ENCODE results near the gene ESRRA. TPM values are rescaled to one million over a fixed set of nuclear protein-coding genes. Genes with fewer than 3 reads are reported as not detected.

The ESRRA gene
- total and polyA plus RNA-seq, 9 donors = 2.3 to 17.4 (median 11.9) TPM

DNA sequence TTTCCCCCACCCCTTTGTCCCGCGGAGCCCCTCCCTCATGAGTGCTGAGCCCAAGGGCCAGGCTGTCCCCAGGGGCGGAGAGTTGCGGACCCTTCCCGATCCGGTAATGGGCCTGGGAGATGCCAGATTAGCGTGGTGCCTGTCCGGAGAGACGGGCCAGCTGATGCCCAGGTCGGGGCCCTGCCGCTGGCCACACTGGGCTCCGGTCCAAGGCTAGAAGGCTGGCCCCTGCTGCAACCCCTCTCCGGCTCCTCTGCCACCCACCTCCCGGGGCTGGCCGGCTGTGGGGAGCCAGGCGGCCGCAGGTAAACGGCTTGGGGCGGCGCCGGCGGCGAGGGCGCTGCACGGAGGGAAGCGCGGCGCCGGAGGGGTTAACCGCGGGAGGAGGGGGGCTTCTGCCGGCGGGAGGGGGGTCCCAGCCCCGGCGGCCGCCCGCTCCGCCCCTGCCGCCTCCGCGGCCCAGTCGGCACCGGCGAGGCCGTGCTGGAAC lies 14.0 kb upstream of the ESRRA start, which contains the start of gene KCNK4:
KCNK4 (plus strand) TSS at position 41 of the 490 bp plus-strand sequence. CDS start 1,717 bp downstream, outside the sequence.
- intact Hi-C loops (cut with DNase I) = loop anchor here in 1 of 4 donors (10.0 kb wide), 1 partner anchor 287 kb away; no protein-coding TSS in a partner anchor
- Histone ChIP-seq H3K27ac (no peak within 1 kb of the TSS), H3K4me1 (ENCODE audit: insufficient read depth) (peaks cover 7% of the 10 kb centered on the region), H3K4me3 (no peak within 1 kb of the TSS), H3K36me3 (no peaks in the 10 kb centered on the region), H3K9me3 (no peaks in the 10 kb centered on the region), H3K27me3 (peaks cover 2% of the 10 kb centered on the region)
- DNase-seq = peak in 1 of 5 donors; percentile 15
- WGBS, 3 donors = 2% methylated on average over 36 to 45 of the region's 45 CpGs
- no peak for TF ChIP-seq POLR2A (IDR thresholded peaks at IDR 0.05)
- TF ChIP-seq, protein P1, sequence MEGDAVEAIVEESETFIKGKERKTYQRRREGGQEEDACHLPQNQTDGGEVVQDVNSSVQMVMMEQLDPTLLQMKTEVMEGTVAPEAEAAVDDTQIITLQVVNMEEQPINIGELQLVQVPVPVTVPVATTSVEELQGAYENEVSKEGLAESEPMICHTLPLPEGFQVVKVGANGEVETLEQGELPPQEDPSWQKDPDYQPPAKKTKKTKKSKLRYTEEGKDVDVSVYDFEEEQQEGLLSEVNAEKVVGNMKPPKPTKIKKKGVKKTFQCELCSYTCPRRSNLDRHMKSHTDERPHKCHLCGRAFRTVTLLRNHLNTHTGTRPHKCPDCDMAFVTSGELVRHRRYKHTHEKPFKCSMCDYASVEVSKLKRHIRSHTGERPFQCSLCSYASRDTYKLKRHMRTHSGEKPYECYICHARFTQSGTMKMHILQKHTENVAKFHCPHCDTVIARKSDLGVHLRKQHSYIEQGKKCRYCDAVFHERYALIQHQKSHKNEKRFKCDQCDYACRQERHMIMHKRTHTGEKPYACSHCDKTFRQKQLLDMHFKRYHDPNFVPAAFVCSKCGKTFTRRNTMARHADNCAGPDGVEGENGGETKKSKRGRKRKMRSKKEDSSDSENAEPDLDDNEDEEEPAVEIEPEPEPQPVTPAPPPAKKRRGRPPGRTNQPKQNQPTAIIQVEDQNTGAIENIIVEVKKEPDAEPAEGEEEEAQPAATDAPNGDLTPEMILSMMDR (IDR thresholded peaks at IDR 0.05) = no peak
- no peak for TF ChIP-seq EP300 (IDR thresholded peaks at IDR 0.05)

DNA sequence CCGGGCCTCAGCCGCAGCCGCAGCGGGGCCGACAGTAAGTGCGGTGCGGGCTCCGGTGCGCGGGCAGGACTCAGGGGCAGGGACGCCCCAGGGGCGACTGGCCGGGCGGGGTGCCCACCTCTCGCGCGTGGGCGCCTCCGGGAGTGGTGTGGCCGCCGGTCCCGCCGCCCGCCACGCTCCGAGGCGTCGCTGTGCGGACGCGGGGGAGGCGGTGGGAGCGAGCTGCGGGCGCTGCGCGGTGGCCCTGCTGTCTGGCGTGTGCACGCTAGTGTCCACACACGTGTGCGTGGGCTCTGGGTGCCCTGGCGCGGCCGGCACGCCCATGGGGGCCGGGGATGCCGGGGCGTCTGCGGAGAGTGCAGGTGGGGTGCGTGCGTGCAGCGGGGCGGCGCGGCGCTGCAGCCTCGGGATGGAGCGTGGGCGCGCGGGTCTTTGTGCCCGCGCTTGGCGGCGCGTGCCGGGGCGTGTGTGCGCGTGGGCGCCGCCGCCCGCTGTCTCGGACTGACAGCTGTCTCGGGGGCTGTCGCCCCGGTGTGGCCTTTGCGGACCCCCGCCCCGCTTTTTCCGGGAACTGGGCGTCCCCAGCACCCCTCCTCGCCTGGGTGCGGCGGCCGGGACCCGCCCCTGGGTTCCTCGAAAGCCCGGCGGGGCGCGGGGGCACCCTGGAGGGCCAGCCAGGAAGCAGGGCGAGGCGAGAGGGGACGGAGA lies 13.4 kb upstream of the ESRRA start:
- no peaks in the 10 kb centered on the region for H3K9me3 ChIP-seq
- no peak for DNase-seq
- H3K27ac ChIP-seq = no peak overlapping the region
- 0 to 1% (median 0%) methylated on average over 42 to 95 of the region's 96 CpGs for WGBS, 3 donors
- no peak for TF ChIP-seq EP300 (IDR thresholded peaks at IDR 0.05)
- TF ChIP-seq POLR2A (IDR thresholded peaks at IDR 0.05) = no peak
- TF ChIP-seq, protein P1 (IDR thresholded peaks at IDR 0.05) = no peak
- peaks cover 6% of the 10 kb centered on the region for H3K4me1 ChIP-seq (ENCODE audit: insufficient read depth)
- intact Hi-C loops (cut with DNase I) = loop anchor here in 1 of 4 donors (10.0 kb wide), 1 partner anchor 287 kb away; no protein-coding TSS in a partner anchor
- no peak overlapping the region for H3K4me3 ChIP-seq
- peaks cover 2% of the 10 kb centered on the region for H3K27me3 ChIP-seq
- H3K36me3 ChIP-seq = no peaks in the 10 kb centered on the region

DNA sequence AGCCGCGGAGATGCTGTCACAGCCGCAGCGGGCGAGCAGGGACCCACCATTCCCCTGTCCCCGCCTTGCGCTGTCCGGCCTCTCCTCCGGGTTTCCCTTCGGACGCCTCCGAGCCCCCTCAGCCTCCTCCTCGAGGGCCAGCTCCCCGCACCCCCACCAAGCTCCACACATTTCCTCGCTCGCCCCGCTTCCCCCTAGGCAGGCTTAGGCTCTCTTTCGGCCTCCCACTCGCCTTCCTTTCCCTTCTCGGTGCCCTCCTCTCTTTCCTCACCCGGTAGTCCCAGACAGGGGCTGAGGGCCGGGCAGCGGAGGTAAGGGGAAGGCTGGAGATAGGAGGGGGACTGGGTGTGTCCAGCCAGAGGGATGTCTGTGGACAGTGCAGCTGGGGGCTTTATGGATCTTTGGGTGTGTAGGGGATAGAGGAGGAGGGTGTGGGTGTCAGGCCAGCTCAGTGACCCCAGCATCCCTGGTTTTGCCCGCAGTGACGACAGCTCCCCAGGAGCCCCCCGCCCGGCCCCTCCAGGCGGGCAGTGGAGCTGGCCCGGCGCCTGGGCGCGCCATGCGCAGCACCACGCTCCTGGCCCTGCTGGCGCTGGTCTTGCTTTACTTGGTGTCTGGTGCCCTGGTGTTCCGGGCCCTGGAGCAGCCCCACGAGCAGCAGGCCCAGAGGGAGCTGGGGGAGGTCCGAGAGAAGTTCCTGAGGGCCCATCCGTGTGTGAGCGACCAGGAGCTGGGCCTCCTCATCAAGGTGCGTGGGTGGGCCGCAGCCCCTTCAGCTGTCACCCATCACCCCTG lies 12.7 kb upstream of the ESRRA start:
- intact Hi-C loops (cut with DNase I) = loop anchor here in 1 of 4 donors (10.0 kb wide), 1 partner anchor 288 kb away; no protein-coding TSS in a partner anchor
- Histone ChIP-seq H3K27ac (no peak overlapping the region), H3K9me3 (no peaks in the 10 kb centered on the region), H3K36me3 (no peaks in the 10 kb centered on the region), H3K4me1 (ENCODE audit: insufficient read depth) (peaks cover 6% of the 10 kb centered on the region), H3K27me3 (peaks cover 2% of the 10 kb centered on the region), H3K4me3 (no peak overlapping the region)
- TF ChIP-seq, protein P1 (IDR thresholded peaks at IDR 0.05) = no peak
- TF ChIP-seq POLR2A (IDR thresholded peaks at IDR 0.05) (no peak), EP300 (IDR thresholded peaks at IDR 0.05) (no peak)
- peak in 1 of 5 donors; percentile 16 for DNase-seq
- 35 to 40% (median 38%) methylated on average over 40 to 42 of the region's 42 CpGs for WGBS, 3 donors

DNA sequence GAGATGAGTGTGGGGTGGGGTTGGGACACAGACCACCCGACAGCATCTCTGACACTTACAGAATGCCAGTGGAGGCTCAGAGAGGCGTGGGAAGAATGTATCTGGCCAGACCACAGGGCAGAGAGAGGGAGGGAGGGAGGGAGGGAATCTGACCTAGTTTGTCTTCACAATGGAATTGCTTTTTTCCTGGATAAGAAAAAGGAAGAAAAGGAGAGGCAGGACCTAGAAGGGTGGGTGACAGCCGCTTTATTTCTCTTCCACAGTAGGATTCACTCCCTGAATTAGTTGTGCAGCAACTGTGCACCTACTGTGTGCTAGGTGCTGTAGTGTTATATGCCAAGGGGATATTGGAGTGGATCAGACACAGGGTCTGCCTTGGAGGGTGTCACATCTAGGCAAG lies 10.6 kb upstream of the ESRRA start:
- Histone ChIP-seq H3K9me3 (no peaks in the 10 kb centered on the region), H3K4me1 (ENCODE audit: insufficient read depth) (peaks cover 7% of the 10 kb centered on the region), H3K27me3 (peaks cover 5% of the 10 kb centered on the region), H3K27ac (no peak overlapping the region), H3K4me3 (no peak overlapping the region), H3K36me3 (no peaks in the 10 kb centered on the region)
- intact Hi-C loops (cut with DNase I) = loop anchor here in 1 of 4 donors (10.0 kb wide), 1 partner anchor 290 kb away; no protein-coding TSS in a partner anchor
- TF ChIP-seq EP300 (IDR thresholded peaks at IDR 0.05) (no peak), POLR2A (IDR thresholded peaks at IDR 0.05) (no peak)
- TF ChIP-seq, protein P1 (IDR thresholded peaks at IDR 0.05) = no peak
- WGBS, 3 donors = 25 to 56% (median 53%) methylated on average over 3 of the region's 3 CpGs
- no peak for DNase-seq
